Activated CD4-positive, CD25-positive, alpha-beta regulatory T cell (primary cell): ENCODE results near the gene ARFRP1.

Experiments
- DNase-seq, 4 experiments: peaks; one replicate each; lab custom pipeline; 2025; lab: John Stamatoyannopoulos, UW

Gene ARFRP1

GRCh38 chr20:63690898-63691710 lies 16.7 kb downstream of the ARFRP1 start:
- DNase-seq = no peak

GRCh38 chr20:63690003-63690897 lies 17.5 kb downstream of the ARFRP1 start:
- DNase-seq = no peak

- DNase-seq = no peak
Measured at GRCh38 chr20:63689046-63690002, 18.5 kb downstream of the ARFRP1 start.

- no peak for DNase-seq
Measured at GRCh38 chr20:63688228-63689045, 19.3 kb downstream of the ARFRP1 start.

GRCh38 chr20:63687419-63688178 lies 20.2 kb downstream of the ARFRP1 start:
- no peak for DNase-seq

- no peak for DNase-seq
Measured at GRCh38 chr20:63686492-63687321, 21.1 kb downstream of the ARFRP1 start.

- no peak for DNase-seq
Measured at GRCh38 chr20:63686094-63686491, 21.7 kb downstream of the ARFRP1 start.

GRCh38 chr20:63685269-63686026 lies 22.3 kb downstream of the ARFRP1 start:
- DNase-seq = no peak

GRCh38 chr20:63682384-63683139 lies 25.2 kb downstream of the ARFRP1 start:
- no peak for DNase-seq

GRCh38 chr20:63681609-63682142 lies 26.1 kb downstream of the ARFRP1 start:
- no peak for DNase-seq

- no peak for DNase-seq
Measured at GRCh38 chr20:63680857-63681608, 26.7 kb downstream of the ARFRP1 start.

GRCh38 chr20:63680427-63680826 lies 27.3 kb downstream of the ARFRP1 start:
- DNase-seq = no peak

- no peak for DNase-seq
Measured at GRCh38 chr20:63679799-63680305, 27.9 kb downstream of the ARFRP1 start.

- DNase-seq = no peak
Measured at GRCh38 chr20:63678667-63679465, 28.9 kb downstream of the ARFRP1 start.

- DNase-seq = no peak
Measured at GRCh38 chr20:63678071-63678470, 29.7 kb downstream of the ARFRP1 start.
